ACC112 (cell line): ENCODE data around the gene MTMR3.

ENCODE experiments used
- H2AFZ ChIP-seq: fragments of 200-600 bp; sonication (generic); one replicate; pipeline ENCODE4 v1.6.0; 2017; ENCODE audit warnings: antibody characterized with exemption, low read length; ENCODE audit not compliant: unreplicated experiment
- H3K27ac ChIP-seq: fragments of 200-600 bp; sonication (generic); 2 replicates; pipeline ENCODE4 v1.5.1; 2014; ENCODE audit warnings: low read depth, mild to moderate bottlenecking, antibody characterized with exemption, low read length, moderate library complexity
- H3K27me3 ChIP-seq: fragments of 200-600 bp; sonication (generic); 2 replicates; pipeline ENCODE4 v1.6.1; 2014; ENCODE audit warnings: mild to moderate bottlenecking, antibody characterized with exemption, low read length, moderate library complexity, mixed read lengths; ENCODE audit not compliant: insufficient read depth
- H3K36me3 ChIP-seq: fragments of 200-600 bp; sonication (generic); 2 replicates; pipeline ENCODE4 v1.6.1; 2016; ENCODE audit warnings: mild to moderate bottlenecking, antibody characterized with exemption, low read length, moderate library complexity, mixed read lengths; ENCODE audit not compliant: insufficient read depth
- H3K4me1 ChIP-seq: fragments of 200-600 bp; sonication (generic); one replicate; pipeline ENCODE4 v1.6.1; 2016; ENCODE audit warnings: low read length, mixed read lengths; ENCODE audit not compliant: insufficient read depth, unreplicated experiment, control insufficient read depth
- H3K4me3 ChIP-seq: fragments of 200-600 bp; sonication (generic); 2 replicates; pipeline ENCODE4 v1.5.1; 2014; ENCODE audit warnings: mild to moderate bottlenecking, low read depth, low read length
- H3K79me2 ChIP-seq: fragments of 200-600 bp; sonication (generic); one replicate; pipeline ENCODE4 v1.6.0; 2016; ENCODE audit warnings: low read length; ENCODE audit not compliant: control insufficient read depth, unreplicated experiment, insufficient read depth

The MTMR3 gene

GRCh38 chr22:30036656-30037055, 153.7 kb downstream of the MTMR3 start:
- Histone ChIP-seq H3K36me3 (no peaks in the 10 kb centered on the region), H3K27ac (no peak overlapping the region), H3K4me1 (peaks cover 16% of the 10 kb centered on the region), H3K27me3 (no peaks in the 10 kb centered on the region), H3K4me3 (no peak overlapping the region), H3K79me2 (no peaks in the 10 kb centered on the region), H2AFZ (no peak overlapping the region)

GRCh38 chr22:30038219-30038618, 155.2 kb downstream of the MTMR3 start:
- H3K79me2 ChIP-seq, result no peaks in the 10 kb centered on the region
- peak overlapping the region; percentile 76 for H3K27ac ChIP-seq
- H3K36me3 ChIP-seq, result no peaks in the 10 kb centered on the region
- no peaks in the 10 kb centered on the region for H3K27me3 ChIP-seq
- H3K4me3 ChIP-seq, result no peak overlapping the region
- no peak overlapping the region for H2AFZ ChIP-seq
- H3K4me1 ChIP-seq, result peaks cover 16% of the 10 kb centered on the region

- Histone ChIP-seq H3K36me3 (no peaks in the 10 kb centered on the region), H3K27ac (no peak overlapping the region), H3K4me3 (no peak overlapping the region), H3K4me1 (peaks cover 31% of the 10 kb centered on the region), H3K27me3 (no peaks in the 10 kb centered on the region), H2AFZ (no peak overlapping the region), H3K79me2 (no peaks in the 10 kb centered on the region)
Observed at GRCh38 chr22:30040499-30041260, 157.7 kb downstream of the MTMR3 start.

GRCh38 chr22:30041475-30041874, 158.5 kb downstream of the MTMR3 start:
- Histone ChIP-seq H3K36me3 (no peaks in the 10 kb centered on the region), H2AFZ (no peak overlapping the region), H3K4me1 (peaks cover 28% of the 10 kb centered on the region), H3K4me3 (no peak overlapping the region), H3K79me2 (no peaks in the 10 kb centered on the region), H3K27me3 (no peaks in the 10 kb centered on the region), H3K27ac (no peak overlapping the region)

GRCh38 chr22:30041881-30042280, 158.9 kb downstream of the MTMR3 start:
- Histone ChIP-seq H3K27ac (no peak overlapping the region), H3K79me2 (no peaks in the 10 kb centered on the region), H3K36me3 (no peaks in the 10 kb centered on the region), H2AFZ (no peak overlapping the region), H3K27me3 (no peaks in the 10 kb centered on the region), H3K4me3 (no peak overlapping the region), H3K4me1 (peaks cover 27% of the 10 kb centered on the region)

GRCh38 chr22:30043161-30043560, 160.2 kb downstream of the MTMR3 start:
- Histone ChIP-seq H3K27ac (no peak overlapping the region), H3K36me3 (no peaks in the 10 kb centered on the region), H3K4me3 (no peak overlapping the region), H2AFZ (no peak overlapping the region), H3K79me2 (no peaks in the 10 kb centered on the region), H3K27me3 (no peaks in the 10 kb centered on the region), H3K4me1 (peaks cover 22% of the 10 kb centered on the region)

GRCh38 chr22:30044369-30044768, 161.4 kb downstream of the MTMR3 start:
- Histone ChIP-seq H3K27ac (peak overlapping the region; percentile 94), H3K4me3 (0 out of 2 replicates have a peak overlapping the region, but pooled peaks have one; percentile 26), H3K4me1 (peaks cover 15% of the 10 kb centered on the region), H3K36me3 (no peaks in the 10 kb centered on the region), H2AFZ (no peak overlapping the region), H3K79me2 (no peaks in the 10 kb centered on the region), H3K27me3 (no peaks in the 10 kb centered on the region)

GRCh38 chr22:30044881-30045493, 162.0 kb downstream of the MTMR3 start:
- H3K4me3 ChIP-seq, result no peak overlapping the region
- H3K36me3 ChIP-seq, result no peaks in the 10 kb centered on the region
- peak overlapping the region; percentile 94 for H3K27ac ChIP-seq
- H3K27me3 ChIP-seq, result no peaks in the 10 kb centered on the region
- H2AFZ ChIP-seq, result no peak overlapping the region
- H3K79me2 ChIP-seq, result no peaks in the 10 kb centered on the region
- H3K4me1 ChIP-seq, result peaks cover 15% of the 10 kb centered on the region

- Histone ChIP-seq H3K36me3 (no peaks in the 10 kb centered on the region), H3K79me2 (no peaks in the 10 kb centered on the region), H3K4me1 (peaks cover 15% of the 10 kb centered on the region), H3K4me3 (no peak overlapping the region), H3K27me3 (no peaks in the 10 kb centered on the region), H3K27ac (no peak overlapping the region), H2AFZ (no peak overlapping the region)
Observed at GRCh38 chr22:30045494-30045887, 162.5 kb downstream of the MTMR3 start.

GRCh38 chr22:30045901-30046715, 163.1 kb downstream of the MTMR3 start:
- Histone ChIP-seq H3K4me3 (no peak overlapping the region), H3K36me3 (no peaks in the 10 kb centered on the region), H3K27ac (no peak overlapping the region), H2AFZ (no peak overlapping the region), H3K4me1 (peaks cover 15% of the 10 kb centered on the region), H3K27me3 (no peaks in the 10 kb centered on the region), H3K79me2 (no peaks in the 10 kb centered on the region)
